Aorta (tissue), 5 donors: ENCODE data around the gene CAMSAP2. TPM values are rescaled to one million over a fixed set of nuclear protein-coding genes. Genes with fewer than 3 reads are reported as not detected.

Experiments used
- ATAC-seq: fragments of 200-7000 bp; cut with Tn5 transposase; one replicate; pipeline ENCODE4 v1.9.1; 2022; ENCODE audit warnings: moderate library complexity; ENCODE audit not compliant: low FRiP score
- DNase-seq, 2 donors: peaks; one replicate each; pipeline ENCODE4 v3.0.0-alpha.2; 2020
- H3K27ac ChIP-seq, 2 donors: one replicate each; pipeline ENCODE4 v1.5.1; 2013; ENCODE audit warnings: low read length in 2 of 2, mild to moderate bottlenecking in 2 of 2, moderate library complexity in 2 of 2, control low read depth in 1 of 2, inconsistent platforms in 1 of 2, low read depth in 1 of 2
- H3K27me3 ChIP-seq, 2 donors: one replicate each; pipeline ENCODE4 v1.6.1; 2013; ENCODE audit warnings: control low read depth in 1 of 2, low read length in 1 of 2, mild to moderate bottlenecking in 1 of 2, moderate library complexity in 1 of 2; ENCODE audit not compliant: insufficient read depth in 2 of 2, control insufficient read depth in 1 of 2
- H3K36me3 ChIP-seq, 2 donors: one replicate each; pipeline ENCODE4 v1.6.1; 2013; ENCODE audit warnings: control low read depth in 1 of 2, low read length in 1 of 2, mild to moderate bottlenecking in 1 of 2; ENCODE audit not compliant: insufficient read depth in 2 of 2, control insufficient read depth in 1 of 2
- H3K4me1 ChIP-seq, 2 donors: one replicate each; pipeline ENCODE4 v1.6.1; 2013; ENCODE audit warnings: low read length in 2 of 2, control low read depth in 1 of 2, mild to moderate bottlenecking in 1 of 2, moderate library complexity in 1 of 2; ENCODE audit not compliant: insufficient read depth in 2 of 2, control insufficient read depth in 1 of 2
- H3K4me3 ChIP-seq, 2 donors: one replicate each; pipeline ENCODE4 v1.5.1; 2013; ENCODE audit warnings: low read length in 2 of 2, control low read depth in 1 of 2, mild to moderate bottlenecking in 1 of 2
- H3K9me3 ChIP-seq: one replicate; pipeline ENCODE4 v1.6.1; 2013; ENCODE audit warnings: mild to moderate bottlenecking, low read length; ENCODE audit not compliant: control insufficient read depth
- WGBS, 2 donors: extraction: QIAGEN DNeasy Blood & Tissue Kit; methylation state at CpG; one replicate each; pipeline ENCODE4 v1.1.7; 2013; 5-methylcytosine and 5-hydroxymethylcytosine counted together
- intact Hi-C, 2 donors: fragments of 100-400 bp; cut with DNase I; formaldehyde crosslinking; loops; one replicate each; pipeline versions ENCODE4 v1.14.2 to v1.15.0; 2022
- polyA plus RNA-seq, 2 donors: library from polyadenylated mRNA; stranded (reverse); fragments of 200-250 nt; gene quantifications; one replicate each; pipeline ENCODE4 v1.2.3, GENCODE V29; 2013
- total RNA-seq, 2 donors: library from RNA; stranded (reverse); fragmentation: NEBNext Ultra II Directional; extraction: Animal tissue kit (Norgen Biotek cat#: 25700); gene quantifications; one replicate each; pipeline ENCODE4 v1.2.1, GENCODE V29; 2021
- donor health status: healthy with polysubstance abuse.
- donor health status: Bipolar disorder and iron deficiency.
- donor health status: DM: no; HTN: no; CAD: no.
- donor health status: DM: no; HTN: no; CAD: no.
- donor health status: DM: yes; HTN: yes; CAD: no.

The CAMSAP2 gene
- total and polyA plus RNA-seq, 4 donors = 10.1 to 51.9 (median 31.9) TPM

DNA sequence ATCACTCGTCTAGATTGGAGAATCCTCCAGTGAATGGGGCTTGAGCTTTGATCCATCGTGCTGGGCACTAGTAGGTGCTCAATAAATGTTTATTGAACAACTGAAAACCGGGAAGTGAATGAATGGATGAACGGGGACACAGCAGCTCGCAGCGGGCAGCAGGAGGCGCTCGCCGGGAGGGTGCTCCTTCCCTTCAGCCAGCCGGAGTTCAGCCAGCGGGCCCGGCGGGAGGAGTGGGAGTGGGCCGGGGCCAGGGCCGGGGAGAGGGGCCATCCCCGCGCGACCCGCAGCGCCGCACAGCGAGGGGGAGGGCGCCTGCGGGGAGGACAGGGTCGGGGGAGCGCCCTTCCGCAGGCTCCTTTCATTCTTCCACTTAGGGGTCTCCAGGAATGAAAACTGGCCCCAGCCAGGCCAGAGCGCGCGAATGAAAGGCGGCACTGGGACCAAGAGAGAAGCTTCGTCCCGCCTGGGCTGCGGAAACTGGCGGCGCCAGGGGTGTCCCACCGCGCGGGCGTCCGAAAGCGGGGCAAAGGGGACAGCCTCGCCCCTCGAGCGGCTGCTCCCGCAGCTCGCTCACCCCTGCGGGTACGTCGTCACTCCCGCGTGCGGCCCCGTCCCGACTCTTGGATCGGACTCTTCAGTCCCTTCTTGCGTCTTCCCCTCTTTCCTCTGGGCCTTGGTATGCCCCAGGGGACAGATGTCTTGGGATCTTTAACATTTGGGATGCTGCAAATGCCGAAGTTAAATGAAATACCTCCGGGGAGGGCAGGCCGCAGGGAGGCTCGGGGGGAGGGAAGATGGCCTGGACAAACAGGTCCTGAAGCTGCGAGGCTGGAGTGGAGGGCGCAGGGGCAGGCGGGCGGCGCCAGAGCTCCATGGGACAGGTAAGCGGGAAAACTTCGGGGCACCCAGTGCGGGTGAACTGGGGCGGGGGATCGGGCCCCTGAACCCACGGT is 152.4 kb downstream of the CAMSAP2 start:
- WGBS, 2 donors = 1 to 3% methylated on average over 62 to 72 of the region's 72 CpGs
- ATAC-seq (peak; percentile 72), DNase-seq (peak; percentile 58 to 80)
- H3K9me3 ChIP-seq = no peaks in the 10 kb centered on the region
- H3K27ac ChIP-seq = no peak overlapping the region
- no peaks in the 10 kb centered on the region for H3K27me3 ChIP-seq
- peak overlapping the region; percentile 18 to 42 for H3K4me3 ChIP-seq
- H3K36me3 ChIP-seq = no peaks in the 10 kb centered on the region
- H3K4me1 ChIP-seq = no peaks in the 10 kb centered on the region
- intact Hi-C loops = no loop called here

DNA sequence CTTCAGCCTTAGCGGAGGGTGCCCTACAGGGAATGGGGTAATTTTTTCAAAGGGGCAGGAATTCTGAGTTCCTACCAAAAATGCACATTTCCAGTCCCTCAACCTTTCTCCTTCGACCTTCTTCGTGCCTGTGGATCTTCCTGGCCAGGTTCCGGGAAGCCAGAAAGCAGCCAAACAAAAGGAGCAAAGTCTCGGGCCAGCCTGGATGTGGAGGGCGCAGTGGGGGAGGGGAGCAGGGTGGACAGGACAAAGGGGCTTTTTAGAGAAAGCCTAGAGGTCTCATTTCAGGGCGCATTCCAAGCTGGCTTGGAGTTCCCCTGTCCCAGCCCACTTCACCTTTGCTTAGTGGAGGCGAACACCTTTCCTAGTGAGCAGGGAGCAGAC is 153.1 kb downstream of the CAMSAP2 start:
- no peak overlapping the region for H3K27ac ChIP-seq
- WGBS, 2 donors = 24 to 28% methylated on average over 8 of the region's 8 CpGs
- intact Hi-C loops = no loop called here
- H3K4me3 ChIP-seq = no peak overlapping the region
- ATAC-seq (no peak), DNase-seq (peak in 1 of 2 donors; percentile 40)
- H3K36me3 ChIP-seq = no peaks in the 10 kb centered on the region
- H3K4me1 ChIP-seq = no peaks in the 10 kb centered on the region
- no peaks in the 10 kb centered on the region for H3K9me3 ChIP-seq
- no peaks in the 10 kb centered on the region for H3K27me3 ChIP-seq

DNA sequence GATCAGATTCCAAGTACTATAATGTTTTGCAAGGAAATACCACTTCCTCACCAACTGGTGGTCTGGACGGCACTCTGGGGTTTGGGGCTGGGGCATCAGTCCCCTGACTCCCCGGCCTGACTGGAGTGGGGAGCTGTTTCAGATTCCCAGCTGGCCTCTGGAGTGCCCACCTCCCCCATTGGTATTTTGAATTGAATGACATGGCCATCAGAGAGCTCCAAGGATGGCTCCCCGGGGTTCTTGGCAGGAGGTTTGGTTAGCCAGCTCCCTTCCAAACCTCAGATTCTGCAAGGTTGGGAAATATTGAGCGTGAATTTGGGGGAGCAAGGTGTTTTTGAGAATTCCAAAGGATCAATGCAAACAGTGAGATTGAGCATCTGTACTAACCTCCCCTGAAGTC is 153.9 kb downstream of the CAMSAP2 start:
- H3K4me1 ChIP-seq = no peaks in the 10 kb centered on the region
- no peaks in the 10 kb centered on the region for H3K27me3 ChIP-seq
- 78 to 82% methylated on average over 4 of the region's 4 CpGs for WGBS, 2 donors
- H3K4me3 ChIP-seq = no peak overlapping the region
- H3K27ac ChIP-seq = no peak overlapping the region
- DNase-seq (no peak), ATAC-seq (no peak)
- intact Hi-C loops = no loop called here
- no peaks in the 10 kb centered on the region for H3K9me3 ChIP-seq
- no peaks in the 10 kb centered on the region for H3K36me3 ChIP-seq

DNA sequence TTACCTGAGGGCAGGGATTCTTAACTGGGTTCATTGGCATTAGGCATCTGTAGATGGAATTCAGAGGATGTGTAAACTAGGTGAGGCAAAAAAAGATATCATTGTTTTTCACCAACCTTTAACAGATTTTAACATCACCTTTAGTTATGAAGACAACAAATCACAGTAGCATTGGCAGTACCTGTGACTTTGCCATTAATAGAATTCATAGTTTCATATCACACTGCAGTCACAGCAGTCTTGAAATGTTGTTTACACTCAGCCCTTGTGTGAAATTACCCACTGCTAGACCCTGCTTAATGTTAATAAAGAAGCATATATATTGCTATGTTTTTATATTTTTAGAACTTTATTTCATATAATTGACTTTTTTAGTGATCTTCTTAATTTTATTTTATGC is 154.3 kb downstream of the CAMSAP2 start:
- no peaks in the 10 kb centered on the region for H3K9me3 ChIP-seq
- no peaks in the 10 kb centered on the region for H3K4me1 ChIP-seq
- ATAC-seq (no peak), DNase-seq (no peak)
- no peak overlapping the region for H3K27ac ChIP-seq
- no peak overlapping the region for H3K4me3 ChIP-seq
- no peaks in the 10 kb centered on the region for H3K36me3 ChIP-seq
- intact Hi-C loops = no loop called here
- no peaks in the 10 kb centered on the region for H3K27me3 ChIP-seq

DNA sequence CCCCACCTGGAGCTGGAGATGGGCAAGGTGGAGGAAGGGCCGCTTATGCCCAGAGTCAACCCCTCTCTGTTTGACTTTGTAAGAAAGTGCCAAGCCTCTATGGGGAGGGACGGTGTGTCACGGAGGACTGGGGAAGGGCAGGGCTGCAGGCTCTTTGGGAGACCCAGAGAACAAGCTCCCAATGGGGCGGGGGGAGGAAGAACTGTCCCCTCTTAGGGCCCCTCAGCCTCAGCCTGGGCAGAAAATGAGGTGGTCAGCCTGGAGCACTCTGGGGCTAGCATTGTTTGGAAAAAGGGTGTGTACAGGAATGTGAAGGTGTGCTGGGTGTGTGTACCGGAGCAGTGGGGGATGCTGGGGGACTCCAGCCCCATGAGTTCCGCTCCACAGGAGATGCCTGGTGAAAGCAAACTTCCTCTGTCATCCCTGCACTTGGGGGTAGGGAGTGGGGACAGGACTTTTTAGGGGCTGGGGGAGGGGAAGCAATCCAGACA is 154.8 kb downstream of the CAMSAP2 start:
- intact Hi-C loops = no loop called here
- Histone ChIP-seq H3K4me1 (no peaks in the 10 kb centered on the region), H3K9me3 (no peaks in the 10 kb centered on the region), H3K27ac (no peak overlapping the region), H3K27me3 (no peaks in the 10 kb centered on the region), H3K36me3 (no peaks in the 10 kb centered on the region), H3K4me3 (no peak overlapping the region)
- WGBS, 2 donors = 88 to 89% methylated on average over 6 of the region's 6 CpGs
- ATAC-seq (no peak), DNase-seq (peak in 1 of 2 donors; percentile 17)

DNA sequence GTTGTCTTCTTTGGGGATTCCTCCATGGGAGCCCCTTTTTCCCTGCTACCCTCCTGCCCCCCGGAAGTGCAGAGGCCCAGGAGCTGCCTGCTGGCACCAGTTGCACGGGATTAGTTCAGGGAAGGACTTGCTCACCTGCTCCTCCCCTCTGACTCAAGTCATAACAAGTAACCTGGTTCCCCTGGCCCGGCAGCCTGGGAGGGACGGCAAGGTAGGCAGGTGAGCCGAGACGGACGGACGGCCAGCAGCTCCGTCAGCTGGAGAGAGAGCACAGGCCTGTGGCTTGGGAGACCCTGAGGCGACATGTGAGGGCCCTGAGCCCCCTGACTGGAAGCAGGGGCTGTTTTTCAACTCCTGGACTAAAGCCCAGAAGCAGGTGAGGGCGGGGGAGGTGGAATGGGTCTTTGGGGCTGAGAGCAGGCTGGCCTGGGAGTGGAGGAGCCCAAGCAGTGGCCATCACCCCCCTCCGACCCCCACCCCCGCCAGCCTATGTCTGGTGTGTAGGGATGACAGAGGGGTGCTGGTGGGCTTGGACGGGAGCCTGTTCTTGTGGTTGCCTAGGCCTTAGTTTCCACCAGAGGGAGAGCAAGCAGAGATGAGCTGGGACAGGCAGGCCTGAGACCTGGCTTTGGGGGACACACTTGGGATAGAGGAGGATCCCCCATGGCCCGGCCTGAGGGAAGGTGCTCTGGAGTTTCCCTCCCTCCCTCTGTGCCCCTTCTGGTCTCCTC is 156.2 kb downstream of the CAMSAP2 start, which contains the start of gene INAVA:
TSS of gene INAVA (plus strand) at position 189 of the 731 bp plus-strand sequence. CDS start 3,501 bp downstream, outside the sequence.
- intact Hi-C loops = no loop called here
- no peaks in the 10 kb centered on the region for H3K4me1 ChIP-seq
- H3K27me3 ChIP-seq = no peaks in the 10 kb centered on the region
- H3K9me3 ChIP-seq = no peaks in the 10 kb centered on the region
- 94 to 95% methylated on average over 15 of the region's 15 CpGs for WGBS, 2 donors
- DNase-seq (peak in 1 of 2 donors; percentile 33), ATAC-seq (no peak)
- no peak within 1 kb of the TSS for H3K27ac ChIP-seq
- no peaks in the 10 kb centered on the region for H3K36me3 ChIP-seq
- no peak within 1 kb of the TSS for H3K4me3 ChIP-seq

DNA sequence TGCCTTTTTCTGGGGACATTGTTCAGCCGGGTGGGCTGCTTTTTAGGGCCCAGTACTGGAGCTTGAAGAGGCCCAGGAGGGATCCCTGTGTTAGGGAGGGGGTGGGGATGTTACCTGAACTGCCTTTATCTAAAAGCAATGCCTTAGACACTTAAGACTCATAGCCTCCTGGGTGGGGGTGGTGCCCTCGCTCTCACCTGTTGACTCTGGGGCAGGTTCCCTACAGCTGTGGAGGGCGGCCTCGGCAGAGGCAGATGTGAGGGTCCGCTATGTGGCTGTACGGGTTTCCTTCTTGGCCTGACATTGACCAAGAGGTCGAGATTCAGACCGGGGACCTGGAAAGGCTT is 156.7 kb downstream of the CAMSAP2 start:
- no peaks in the 10 kb centered on the region for H3K4me1 ChIP-seq
- no peak overlapping the region for H3K4me3 ChIP-seq
- no peaks in the 10 kb centered on the region for H3K9me3 ChIP-seq
- WGBS, 2 donors = 90 to 94% methylated on average over 8 of the region's 8 CpGs
- H3K36me3 ChIP-seq = no peaks in the 10 kb centered on the region
- ATAC-seq (no peak), DNase-seq (peak in 1 of 2 donors; percentile 11)
- no peaks in the 10 kb centered on the region for H3K27me3 ChIP-seq
- intact Hi-C loops = no loop called here
- no peak overlapping the region for H3K27ac ChIP-seq

DNA sequence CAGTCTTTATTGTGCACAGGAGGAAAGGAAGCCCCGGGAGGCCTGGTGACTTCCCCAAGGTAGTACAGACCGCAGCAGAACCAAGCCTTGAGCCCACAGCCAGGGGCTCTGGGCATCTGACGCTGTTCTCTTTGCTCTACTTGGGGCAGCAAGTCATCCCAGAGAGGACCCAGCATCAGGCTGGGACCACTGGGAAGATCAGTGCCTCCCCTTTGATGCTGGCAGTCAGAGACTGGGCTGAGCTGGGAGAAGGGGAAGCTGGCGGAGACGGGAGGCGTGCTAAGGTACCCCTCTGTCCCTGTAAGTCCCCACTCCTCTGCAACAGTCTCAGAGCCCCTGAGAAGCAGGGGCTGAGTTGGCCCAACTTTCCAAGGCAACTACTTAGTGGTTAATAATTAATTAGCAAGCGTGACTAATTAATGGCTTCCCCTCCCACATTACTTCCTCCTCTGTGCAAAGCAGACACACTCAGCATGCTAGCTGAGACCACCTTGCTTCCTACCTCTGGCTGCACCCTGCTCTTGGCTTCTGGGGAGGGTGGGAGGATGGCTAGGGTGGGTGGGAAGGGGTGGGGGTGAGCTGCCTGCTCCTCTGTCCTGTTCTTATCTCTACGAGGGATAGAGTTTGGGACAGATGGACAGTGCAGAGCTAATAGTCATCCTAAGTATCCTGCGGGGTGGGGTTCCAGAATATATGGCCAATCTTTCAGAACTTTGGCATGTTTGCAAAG is 157.3 kb downstream of the CAMSAP2 start:
- intact Hi-C loops = no loop called here
- H3K4me3 ChIP-seq = no peak overlapping the region
- H3K9me3 ChIP-seq = no peaks in the 10 kb centered on the region
- no peaks in the 10 kb centered on the region for H3K4me1 ChIP-seq
- DNase-seq (no peak), ATAC-seq (no peak)
- no peaks in the 10 kb centered on the region for H3K27me3 ChIP-seq
- H3K27ac ChIP-seq = no peak overlapping the region
- 90 to 95% methylated on average over 9 of the region's 9 CpGs for WGBS, 2 donors
- no peaks in the 10 kb centered on the region for H3K36me3 ChIP-seq
